CD4-positive, alpha-beta T cell treated with Interleukin-1 beta for 1 hour (primary cell): ENCODE data around the gene STK32B.
"Not testable (repeated sequence)": the region's sequence is repeated elsewhere in the genome, so short reads cannot be mapped to it uniquely, and the experiment has no call there.

Experiments used
- DNase-seq, 2 donors: peaks; one replicate each; pipeline ENCODE4 v3.0.0-alpha.2; 2020 to 2022

The STK32B gene

DNA sequence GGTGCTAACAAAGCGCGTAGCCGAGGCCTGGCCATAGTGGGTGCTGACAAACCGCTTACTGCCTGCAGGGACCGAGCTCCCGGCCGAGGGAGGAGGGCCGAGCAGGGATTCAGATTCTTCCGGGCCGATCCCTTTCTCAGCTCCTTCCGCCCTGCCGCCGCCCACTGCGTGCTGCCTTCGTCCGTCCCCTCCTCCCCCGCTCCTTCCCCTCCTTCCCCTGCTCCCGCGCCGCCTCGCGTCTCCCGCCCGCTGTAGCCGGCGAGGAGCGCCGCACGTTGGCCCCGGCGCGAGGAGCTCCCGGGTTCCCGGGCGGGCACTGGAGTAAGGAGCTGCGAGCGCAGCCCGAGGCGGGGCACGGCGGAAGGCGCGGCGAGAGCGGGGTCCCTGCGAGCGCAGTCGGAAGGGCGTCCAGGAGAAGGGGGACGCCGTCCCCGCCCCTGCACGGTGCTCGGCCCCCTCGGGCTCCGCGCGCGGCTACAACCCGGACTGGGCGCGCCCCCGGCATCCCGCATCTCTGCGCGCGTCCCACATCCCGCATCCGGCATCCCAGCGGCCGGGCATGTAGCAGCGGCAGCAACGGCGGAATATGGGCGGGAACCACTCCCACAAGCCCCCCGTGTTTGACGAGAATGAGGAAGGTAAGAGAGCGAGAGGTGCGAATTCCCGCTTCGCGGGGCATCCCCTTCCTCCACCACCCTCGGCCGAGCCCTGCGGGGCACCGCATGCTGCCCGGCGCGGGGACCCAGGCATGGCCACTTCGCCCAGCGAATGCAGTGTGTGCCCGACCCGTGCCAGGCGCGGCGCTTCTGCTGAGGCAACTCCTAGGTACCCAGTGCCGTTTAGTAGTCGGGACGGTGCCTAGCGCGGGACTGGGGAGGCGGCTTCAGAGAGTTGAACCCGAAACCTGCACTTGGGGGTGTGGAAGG, at the start of gene STK32B:
Gene STK32B, plus strand, starts transcription at position 203 of the 926 bp plus-strand sequence.
- peak in 1 of 2 donors; percentile 9 for DNase-seq

DNA sequence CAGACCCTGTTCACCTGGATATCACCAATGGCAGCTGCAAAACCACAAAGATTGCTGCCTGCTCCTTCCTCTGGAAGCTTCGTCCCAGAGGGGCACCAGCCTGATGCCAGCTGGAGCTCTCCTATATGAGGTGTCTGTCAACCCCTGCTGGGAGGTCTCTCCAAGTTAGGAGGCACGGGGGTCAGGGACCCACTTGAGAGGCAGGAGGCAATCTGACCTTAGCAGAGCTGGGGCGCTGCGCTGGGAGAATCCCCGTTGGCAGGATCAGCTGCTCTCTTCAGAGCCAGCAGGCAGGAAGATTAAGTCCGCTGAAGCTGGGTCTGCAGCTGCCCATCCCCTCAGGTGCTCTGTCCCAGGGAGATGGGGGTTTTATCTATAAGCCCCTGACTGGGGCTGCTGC, 49.6 kb upstream of the STK32B start:
- DNase-seq: not testable (repeated sequence)

DNA sequence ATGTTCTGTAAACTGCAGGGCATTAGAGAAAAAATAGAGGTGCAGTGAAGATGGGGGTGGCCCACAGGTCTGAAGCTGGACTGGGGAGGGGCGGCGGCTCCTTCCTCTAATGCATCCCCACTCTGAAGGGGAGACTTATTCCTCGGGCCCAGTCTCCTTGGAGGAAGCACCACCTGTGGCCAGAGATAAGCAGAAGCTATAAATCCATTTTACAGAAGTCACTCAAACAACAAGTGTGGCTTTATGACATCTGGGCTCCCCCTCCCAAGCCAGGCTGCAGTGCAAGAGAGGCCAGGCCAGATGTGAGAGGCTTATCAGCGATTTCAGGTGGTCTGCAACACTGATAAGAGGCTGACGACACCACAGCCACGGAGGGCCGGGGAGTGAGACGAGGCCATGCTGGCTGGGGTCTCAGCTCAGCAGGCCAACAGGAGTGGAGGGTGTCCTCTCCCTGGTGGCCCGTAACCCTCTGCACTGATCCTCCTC, 47.9 kb upstream of the STK32B start:
- DNase-seq: no peak

DNA sequence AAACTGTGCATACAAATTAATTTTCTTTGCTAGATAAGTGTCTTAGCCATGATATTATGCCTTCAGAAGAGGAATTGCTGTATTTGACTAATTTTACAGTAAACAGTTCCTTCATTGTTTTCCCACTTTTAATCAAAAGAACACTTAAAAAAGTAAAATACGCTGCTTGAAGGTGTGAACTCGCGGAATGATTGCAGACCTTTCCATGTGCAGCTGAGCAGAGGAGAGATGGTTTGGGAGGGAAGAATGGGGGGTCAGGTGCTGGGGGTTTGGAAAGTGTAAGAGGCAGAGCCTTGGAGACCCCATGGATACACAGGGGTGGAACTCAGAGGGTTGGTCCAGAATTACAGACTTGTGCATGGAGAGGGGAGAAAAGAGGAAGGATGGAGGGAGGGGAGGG, 47.4 kb upstream of the STK32B start:
- no peak for DNase-seq

DNA sequence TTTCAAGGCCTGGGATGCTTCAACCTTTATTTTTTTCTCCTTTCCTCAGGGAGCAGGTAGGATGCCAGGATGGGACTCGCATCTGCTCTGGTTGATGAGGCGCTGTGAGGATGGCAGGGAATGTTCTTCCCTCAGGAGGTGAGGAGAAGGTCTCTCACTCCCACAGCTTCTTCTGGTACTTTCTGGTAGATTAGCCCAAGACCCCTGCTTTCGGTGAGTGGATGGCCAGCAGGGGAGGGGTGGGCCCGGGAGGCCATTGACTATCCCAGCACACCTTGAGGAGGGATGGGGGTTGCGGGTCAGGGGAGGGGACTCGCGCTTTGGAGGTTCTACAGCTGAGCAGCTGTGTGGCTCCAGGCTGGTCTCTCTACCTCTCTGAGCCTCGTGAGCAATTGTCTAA, 46.8 kb upstream of the STK32B start:
- DNase-seq: no peak

DNA sequence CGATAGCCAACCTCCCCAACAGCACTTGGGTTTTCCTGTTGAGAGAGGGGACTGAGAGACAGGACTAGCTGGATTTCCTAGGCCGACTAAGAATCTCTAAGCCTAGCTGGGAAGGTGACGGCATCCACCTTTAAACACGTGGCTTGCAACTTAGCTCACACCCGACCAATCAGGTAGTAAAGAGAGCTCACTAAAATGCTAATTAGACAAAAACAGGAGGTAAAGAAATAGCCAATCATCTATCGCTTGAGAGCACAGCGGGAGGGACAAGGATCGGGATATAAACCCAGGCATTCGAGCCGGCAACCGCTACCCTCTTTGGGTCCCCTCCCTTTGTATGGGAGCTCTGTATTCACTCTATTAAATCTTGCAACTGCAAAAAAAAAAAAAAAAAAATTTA, 44.3 kb upstream of the STK32B start:
- DNase-seq: not testable (repeated sequence)

DNA sequence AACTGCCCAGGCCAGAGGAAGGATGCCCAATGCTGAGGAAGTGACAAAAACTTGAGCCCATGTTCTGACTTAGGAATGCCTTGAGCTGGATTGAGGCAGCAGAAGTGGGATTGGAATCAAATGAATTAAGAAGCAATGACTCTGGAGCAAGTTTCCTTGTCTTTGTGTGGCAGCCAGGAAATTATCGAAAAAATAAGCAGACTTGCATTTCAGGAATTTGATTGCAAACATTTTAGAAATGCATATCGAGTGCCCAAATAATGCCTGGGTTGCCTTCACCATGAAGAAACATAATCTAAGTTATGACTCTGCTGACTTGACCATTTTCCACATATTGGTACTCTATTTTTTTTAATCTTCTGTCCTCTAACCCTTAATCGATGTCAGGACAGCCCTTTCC, 41.5 kb upstream of the STK32B start:
- no peak for DNase-seq

DNA sequence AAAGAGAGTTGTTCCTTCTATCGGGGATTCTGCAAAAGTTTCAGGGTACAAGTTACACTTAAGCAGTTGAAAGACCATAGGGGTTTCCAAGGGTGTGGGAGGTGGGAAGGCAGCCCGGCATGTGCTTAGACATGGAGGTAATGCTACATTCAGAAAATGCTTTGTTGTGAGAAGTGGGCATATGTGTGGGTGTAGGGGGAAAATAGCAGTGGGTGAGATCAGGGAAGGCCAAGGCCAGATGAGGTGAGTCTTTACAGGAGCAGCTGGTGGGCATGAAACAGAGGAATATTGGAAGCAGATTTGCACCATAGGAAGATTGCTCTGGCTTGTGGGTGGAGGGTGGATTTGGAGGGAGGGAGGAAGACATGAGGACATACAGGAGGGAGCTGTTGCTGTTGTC, 40.3 kb upstream of the STK32B start:
- DNase-seq: no peak

DNA sequence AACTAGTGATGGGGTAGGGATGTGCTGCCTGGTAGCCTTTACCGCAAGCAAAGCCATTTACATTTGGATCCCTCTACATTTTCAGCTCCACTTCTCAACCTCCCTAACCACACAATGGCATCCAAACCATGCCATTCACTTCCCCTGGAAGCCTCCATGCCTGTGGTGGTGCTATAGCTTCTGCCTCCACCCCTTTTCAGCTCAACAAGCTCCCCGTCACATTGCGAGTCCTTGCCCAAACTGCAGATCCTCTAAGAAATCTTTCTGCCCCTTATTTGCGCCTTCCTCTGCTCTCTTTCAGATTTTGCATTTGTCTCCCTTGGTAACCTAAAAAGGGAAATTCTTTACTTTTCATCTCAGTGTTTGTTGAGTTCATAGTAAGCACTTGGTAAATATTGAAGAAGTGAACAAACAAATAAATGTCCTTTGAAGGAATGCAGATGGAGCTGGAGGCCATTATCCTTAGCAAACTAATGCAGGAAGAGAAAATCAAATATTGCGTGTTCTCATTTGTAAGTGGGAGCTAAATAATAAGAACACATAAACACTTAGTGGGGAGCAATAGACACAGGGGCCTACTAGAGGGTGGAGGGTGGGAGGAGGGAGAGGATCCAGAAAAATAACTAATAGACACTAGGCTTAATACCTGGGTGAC, 38.9 kb upstream of the STK32B start:
- no peak for DNase-seq

DNA sequence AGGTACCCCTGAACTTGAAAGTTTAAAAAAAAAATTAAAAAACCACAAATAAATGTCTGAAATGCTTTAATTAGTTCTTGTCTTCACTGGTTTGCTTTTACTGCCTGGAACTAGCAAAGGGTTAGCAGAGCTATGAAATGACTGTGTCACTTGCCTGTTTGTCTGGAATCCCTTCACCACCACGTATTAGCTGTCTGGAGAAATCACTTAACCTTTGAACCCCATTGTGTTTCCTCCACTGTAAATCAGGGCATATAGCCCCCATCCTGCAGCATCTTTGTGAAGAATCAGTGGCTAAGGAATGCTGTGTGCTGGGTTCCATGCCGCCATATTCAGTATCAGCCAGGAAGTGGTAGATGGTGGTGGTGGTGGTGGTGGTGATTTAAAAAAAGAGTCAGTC, 38.3 kb upstream of the STK32B start:
- DNase-seq: no peak

DNA sequence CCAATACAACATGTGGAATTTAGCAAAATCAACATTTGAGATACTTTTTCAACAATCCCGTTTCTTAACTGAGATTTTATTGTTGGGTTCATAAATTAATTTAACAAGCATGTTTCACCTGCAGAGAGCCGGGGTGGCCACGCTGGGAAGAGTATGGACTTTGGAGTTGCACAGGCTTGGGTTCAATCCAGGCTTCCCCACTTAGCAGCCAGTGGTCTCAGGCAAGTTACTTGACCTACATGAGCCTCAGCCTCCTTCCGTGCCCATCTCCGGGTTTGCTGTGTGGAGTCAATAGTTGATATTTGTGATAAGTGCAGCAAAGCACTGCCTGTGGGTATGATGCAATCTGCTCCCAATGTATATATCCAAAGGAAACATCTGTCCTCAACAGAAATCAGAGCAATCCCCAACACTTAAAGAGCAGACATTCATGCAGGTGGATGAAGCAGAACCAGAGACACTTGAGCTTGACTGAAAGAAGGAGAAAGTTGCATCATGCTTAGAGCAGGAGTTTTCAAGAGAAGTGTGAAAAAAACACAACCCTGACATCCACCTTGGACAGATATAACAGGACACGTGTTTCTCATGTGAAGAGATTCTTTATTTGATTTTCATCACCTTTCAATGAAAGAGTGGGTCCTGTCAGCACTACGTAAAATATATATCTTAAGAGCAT, 37.1 kb upstream of the STK32B start:
- no peak for DNase-seq

DNA sequence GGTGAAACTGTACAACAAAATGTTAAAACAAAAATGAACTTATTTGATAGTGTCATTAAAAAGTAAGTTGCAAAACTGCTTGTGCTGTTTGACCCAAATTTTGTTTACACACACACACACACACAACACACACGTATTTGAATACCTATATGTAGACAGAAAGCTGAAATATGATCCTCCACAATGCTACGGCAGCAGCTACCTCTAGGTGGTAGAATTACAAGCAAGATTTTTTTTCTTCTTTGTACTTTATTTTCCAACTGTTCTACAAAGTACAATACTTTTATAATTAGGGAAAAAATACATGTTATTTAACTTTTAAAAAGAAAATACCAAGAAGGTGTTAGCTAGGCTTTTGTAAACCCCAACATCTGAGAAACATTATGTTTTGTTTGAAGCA, 33.2 kb upstream of the STK32B start:
- DNase-seq: no peak

DNA sequence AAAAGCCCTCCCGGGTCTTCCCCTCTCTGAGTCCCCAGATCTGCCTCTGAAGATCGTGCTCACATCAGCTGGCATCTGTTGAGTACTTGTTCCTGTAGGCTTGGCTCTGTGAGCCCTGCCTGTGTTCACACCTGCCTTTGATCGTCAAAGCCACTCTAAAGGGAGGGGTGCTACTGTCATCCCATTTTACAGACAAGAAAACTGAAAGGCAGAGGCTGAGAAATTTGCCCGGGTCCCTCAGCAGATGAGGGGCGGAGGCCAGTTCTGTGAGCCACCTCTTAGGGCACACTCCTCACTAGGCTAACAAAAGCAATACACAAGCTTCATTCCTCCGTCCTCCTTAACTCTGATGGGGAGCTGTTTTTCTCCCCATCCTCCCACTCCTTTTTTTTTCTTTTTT, 32.7 kb upstream of the STK32B start:
- DNase-seq: no peak

DNA sequence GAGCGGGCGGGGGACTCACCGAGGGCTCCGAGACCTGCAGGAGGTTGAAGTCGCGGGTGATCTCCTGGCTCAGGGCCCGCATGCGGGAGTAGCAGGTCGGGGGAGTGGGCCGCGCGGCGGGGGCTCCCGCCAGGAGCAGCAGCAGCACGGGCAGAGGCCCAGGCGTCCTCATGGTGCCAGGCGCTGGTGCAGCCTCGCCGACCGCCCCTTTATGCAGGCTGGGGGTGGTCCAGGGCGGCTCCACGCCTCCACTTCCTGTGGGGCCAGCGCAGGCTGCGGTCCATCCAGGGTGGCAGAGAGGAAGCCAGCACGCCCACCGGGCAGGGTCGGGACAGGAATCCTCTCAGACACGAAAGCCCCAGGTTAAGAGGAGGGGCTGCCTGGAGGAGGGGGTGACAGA, 32.0 kb upstream of the STK32B start, which contains the start of gene CYTL1:
Gene CYTL1, minus strand, starts transcription at position 185 of the 400 bp plus-strand sequence. Its CDS starts 13 bp downstream, at position 172.
- no peak for DNase-seq

DNA sequence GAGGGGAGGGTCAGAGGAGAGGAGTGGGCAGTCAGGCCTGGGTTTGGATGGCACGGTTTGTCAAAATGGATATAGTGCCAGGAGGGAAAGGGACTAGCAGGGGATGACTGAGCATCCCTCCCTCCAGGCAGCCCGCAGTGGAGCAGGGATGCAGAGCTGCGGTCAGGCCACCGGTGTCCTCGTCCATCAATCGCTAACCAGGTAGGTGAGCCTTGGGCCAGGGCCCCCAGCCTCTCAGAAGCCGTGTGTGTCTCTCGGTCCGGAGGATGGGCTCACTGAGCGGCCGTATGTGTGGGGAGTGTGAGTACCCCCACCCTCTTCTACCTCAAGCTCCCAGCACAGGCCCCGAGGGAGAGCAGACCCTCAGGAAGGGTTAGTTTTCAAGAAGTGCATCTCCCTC, 31.5 kb upstream of the STK32B start:
- DNase-seq: no peak

DNA sequence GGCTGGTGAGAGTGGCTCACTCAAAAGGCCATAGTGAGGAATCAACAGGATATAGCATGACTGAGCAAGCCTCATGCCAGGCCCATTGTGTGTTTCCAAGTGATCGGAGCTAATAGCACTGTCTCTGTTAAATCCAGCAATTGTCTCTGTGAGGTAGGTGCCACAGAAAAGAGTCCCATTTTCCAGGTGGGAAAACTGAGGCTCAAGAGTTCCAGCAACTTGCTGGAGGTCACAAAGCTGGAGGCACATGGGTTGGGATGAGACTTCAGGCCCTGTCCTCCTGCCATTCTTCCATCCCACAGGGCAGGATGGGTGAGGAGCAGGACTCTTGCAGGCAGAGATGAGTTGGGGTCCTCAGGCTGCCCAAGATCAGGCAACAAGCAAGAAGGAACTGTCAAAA, 30.9 kb upstream of the STK32B start:
- no peak for DNase-seq

DNA sequence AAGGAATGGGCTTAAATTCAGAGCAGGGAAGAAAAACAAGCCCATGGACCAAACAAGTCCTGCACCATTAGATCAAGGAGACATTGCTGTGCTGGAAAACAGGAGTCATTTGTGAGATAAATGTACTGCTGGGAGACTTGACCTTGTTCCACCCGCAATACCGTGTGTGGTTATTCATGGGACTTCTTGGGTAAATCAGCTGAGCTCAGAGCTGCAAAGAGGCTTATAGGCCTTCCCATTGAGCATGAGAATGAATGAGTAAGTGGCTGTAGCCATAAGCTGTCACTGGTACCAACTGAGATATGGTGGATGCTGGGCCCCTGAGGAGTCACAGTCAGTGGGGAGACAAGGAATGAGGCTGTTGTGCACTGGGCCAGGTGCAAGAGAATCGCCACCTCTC, 29.7 kb upstream of the STK32B start:
- no peak for DNase-seq

DNA sequence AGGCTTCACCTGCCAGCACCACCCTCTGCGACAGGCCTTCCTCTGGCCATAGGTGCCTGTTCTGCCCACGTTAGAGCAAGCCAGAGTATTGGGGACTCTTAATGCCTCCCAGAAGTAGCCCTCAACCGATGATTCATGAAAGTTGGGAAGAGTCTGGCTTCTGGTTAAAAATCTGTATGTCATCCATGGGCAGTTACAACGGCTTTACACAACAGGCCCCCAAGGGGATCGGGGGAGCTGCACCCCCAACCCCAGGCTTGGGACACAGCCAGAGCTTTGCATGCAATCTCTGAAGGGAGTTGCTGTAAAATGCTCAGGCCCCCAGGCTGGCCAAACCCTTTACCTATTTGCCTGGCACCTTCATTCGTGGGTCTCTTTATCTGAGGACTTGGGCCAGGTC, 26.6 kb upstream of the STK32B start:
- no peak for DNase-seq

DNA sequence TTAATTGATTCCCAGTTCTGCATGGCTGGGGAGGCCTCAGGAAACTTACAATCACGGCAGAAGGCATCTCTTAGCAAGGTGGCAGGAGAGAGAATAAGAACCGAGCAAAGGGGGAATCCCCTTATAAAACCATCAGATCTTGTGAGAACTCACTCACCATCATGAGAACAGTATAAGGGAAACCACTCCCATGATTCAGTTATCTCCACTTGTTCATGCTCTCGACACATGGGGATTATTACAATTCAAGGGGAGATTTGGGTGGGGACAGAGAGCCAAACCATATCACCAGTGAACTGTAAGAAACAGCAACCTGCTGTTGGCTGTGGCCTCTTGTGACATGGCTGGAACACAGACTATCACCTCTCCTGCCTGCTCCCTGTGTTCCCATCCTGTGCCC, 24.9 kb upstream of the STK32B start:
- DNase-seq: no peak

DNA sequence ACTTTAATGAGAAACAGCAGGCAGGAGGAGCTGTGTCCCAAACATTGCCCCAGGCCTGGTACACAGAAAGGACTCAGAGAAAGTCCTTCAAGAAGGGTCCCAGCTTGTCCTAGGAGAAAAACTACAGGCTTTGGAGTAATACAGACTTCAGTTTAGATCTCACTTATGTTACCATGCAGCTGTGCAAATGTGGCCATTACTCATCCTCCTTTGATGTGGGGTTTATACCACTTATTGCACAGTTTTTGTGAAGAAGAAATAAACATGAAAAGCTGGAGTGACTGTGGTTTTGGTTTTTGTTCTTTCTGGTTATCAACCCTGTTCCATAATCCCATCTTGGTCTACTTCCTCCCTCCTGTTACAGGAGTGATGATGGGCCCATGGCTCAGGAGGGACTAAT, 23.9 kb upstream of the STK32B start:
- DNase-seq: no peak

DNA sequence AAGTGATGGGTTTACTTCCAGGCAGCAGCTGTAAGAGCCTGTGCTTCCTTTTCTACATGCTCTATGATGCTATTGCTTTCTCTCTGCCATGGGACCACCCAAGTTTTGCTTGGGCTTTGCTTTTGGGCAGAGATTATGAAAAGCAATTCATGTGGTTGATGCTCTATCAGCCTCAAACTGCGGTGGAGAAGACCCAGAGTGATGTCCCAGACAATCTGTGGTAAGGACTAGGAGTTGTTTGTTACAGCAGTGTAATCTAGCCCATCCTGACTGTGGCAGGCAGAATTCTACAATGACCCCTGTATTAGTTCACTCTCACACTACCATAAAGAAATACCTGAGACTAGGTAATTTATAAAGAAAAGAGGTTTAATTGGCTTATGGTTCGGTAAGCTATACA, 22.8 kb upstream of the STK32B start:
- no peak for DNase-seq

DNA sequence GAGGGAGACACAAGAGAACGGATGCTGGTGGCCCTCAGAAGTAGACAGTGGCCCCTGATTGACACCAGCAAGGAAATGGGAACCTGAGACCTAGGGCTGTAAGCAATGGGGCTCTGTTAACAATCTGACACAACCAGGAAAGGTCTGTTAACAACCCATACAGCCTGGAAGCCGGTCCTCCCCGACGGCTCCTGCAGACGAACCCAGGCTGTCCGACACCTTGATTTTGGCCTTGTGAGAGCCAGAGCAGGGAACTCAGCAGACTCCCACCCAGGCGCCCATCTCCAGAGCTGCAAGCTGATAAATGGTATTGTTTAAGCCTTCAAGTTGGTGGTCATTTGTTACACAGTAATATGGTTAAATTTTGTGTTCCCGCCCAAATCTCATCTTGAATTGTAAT, 21.8 kb upstream of the STK32B start:
- DNase-seq: no peak

DNA sequence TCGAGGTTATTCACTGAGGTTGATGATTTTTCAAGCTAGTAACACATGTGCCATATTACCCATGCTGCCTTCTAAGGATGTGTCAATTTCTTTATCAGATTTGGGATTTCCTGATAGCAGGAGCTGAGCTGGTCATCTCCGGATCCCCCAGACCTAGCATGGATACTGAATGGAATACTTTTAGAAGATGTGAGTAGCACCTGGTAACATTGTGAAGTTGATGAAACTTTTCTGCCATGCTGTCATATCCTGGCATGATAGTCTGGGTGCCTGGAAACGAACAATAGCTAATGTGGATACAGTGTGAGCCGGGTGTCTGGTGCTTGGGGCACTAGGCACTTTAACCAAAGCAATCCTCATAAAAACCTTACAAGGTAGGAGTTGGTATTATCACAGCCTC, 21.1 kb upstream of the STK32B start:
- no peak for DNase-seq

DNA sequence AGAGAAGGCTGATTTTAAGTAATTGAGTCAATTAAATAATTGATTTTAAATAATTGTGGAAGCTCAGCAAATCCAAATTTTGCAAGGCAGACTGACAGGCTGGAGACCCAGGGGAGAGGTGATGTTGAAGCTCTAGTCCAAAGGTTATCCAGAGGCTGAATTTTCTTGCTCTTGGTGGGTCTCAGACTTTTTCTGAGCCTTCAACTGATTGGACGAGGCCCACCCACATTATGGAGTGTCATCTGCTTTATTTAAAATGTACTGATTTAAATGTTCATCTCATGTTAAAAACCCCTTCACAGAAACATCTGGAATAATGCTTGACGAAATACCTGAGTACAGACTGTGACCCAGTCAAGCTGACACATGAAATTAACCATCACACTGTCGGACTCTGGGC, 20.4 kb upstream of the STK32B start:
- DNase-seq: no peak
